ENCODE data around the gene AGMO. TPM values are rescaled to one million over a fixed set of nuclear protein-coding genes. Genes with fewer than 3 reads are reported as not detected.

Gene AGMO
- total RNA-seq, 2 donors from 2014 or later = 1.9 TPM; not detected in 1

DNA sequence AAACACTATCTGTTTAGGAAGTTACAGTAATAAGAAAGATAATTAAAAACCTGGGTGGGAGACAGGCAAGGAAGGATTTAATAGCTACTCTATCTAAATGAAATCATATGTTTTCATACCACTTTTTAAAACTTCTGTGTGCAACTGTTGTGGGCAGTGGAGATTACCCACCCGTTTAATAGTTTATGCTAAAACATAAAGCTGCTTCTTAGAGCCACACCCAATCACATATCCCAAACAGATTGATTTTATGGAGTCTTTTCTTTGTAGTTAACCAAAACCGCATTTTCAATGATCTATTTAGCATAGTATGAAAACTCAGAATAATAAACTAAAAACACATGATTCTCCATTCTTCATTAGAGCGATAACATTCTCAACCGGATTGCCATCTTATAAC is 304.1 kb downstream of the AGMO start:
- Histone ChIP-seq H3K36me3 (ENCODE audit: control insufficient read depth, insufficient read depth, low read length) (no peaks in the 10 kb centered on the region), H3K4me3 (ENCODE audit: low read length) (no peak overlapping the region), H3K27me3 (ENCODE audit: control insufficient read depth, insufficient read depth, low read length, poor library complexity, severe bottlenecking) (no peaks in the 10 kb centered on the region), H3K9me3 (ENCODE audit: control insufficient read depth, low read length) (peaks cover 22% of the 10 kb centered on the region), H3K27ac (ENCODE audit: low read depth, low read length) (no peak overlapping the region), H3K9ac (ENCODE audit: extremely low read depth, low read length, poor library complexity, severe bottlenecking) (no peak overlapping the region), H3K4me1 (ENCODE audit: control insufficient read depth, insufficient read depth, low read length) (no peaks in the 10 kb centered on the region)
- TF ChIP-seq, protein P1, sequence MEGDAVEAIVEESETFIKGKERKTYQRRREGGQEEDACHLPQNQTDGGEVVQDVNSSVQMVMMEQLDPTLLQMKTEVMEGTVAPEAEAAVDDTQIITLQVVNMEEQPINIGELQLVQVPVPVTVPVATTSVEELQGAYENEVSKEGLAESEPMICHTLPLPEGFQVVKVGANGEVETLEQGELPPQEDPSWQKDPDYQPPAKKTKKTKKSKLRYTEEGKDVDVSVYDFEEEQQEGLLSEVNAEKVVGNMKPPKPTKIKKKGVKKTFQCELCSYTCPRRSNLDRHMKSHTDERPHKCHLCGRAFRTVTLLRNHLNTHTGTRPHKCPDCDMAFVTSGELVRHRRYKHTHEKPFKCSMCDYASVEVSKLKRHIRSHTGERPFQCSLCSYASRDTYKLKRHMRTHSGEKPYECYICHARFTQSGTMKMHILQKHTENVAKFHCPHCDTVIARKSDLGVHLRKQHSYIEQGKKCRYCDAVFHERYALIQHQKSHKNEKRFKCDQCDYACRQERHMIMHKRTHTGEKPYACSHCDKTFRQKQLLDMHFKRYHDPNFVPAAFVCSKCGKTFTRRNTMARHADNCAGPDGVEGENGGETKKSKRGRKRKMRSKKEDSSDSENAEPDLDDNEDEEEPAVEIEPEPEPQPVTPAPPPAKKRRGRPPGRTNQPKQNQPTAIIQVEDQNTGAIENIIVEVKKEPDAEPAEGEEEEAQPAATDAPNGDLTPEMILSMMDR (conservative IDR thresholded peaks at IDR 0.05) = no peak
- Mint-ChIP-seq H3K4me3 (no peak overlapping the region), H3K27ac (no peak overlapping the region), H3K4me1 (peaks cover 2% of the 10 kb centered on the region), H3K36me3 (ENCODE audit: low read depth) (no peaks in the 10 kb centered on the region), H3K27me3 (ENCODE audit: insufficient read depth) (no peaks in the 10 kb centered on the region), H3K9me3 (peaks cover 2% of the 10 kb centered on the region)
- 98% methylated on average over 4 of the region's 4 CpGs; no CpG with 5 or more reads in 1 of the 2 experiments for WGBS, 2 experiments (ENCODE audit: insufficient coverage in 1 of 2, insufficient read length in 1 of 2)
- DNase-seq = no peak

DNA sequence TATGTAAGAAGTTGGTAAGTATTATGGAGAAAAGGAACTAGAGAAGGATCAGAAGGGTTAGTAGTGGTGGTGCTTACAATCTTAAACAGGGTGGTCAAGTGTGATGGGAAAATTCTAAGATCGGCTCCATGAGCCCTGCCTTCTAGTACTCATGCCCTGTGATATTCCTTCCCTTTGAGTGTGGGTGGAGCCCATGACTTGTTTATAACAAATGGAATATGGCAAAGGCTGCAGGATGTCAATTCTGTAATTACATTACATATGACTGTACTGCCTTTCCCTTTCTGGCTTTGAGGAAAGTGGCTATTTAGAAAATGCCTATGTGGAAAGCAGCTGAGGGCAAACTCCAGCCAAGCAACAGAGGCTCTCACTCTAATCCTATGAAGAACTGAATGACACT is 309.6 kb downstream of the AGMO start:
- H3K9me3 ChIP-seq (ENCODE audit: control insufficient read depth, low read length) = no peaks in the 10 kb centered on the region
- no peaks in the 10 kb centered on the region for H3K27me3 ChIP-seq (ENCODE audit: control insufficient read depth, insufficient read depth, low read length, poor library complexity, severe bottlenecking)
- H3K36me3 ChIP-seq (ENCODE audit: control insufficient read depth, insufficient read depth, low read length) = no peaks in the 10 kb centered on the region
- no peaks in the 10 kb centered on the region for H3K36me3 Mint-ChIP-seq (ENCODE audit: low read depth)
- H3K4me3 ChIP-seq (ENCODE audit: low read length) = no peak overlapping the region
- peaks cover 2% of the 10 kb centered on the region for H3K9me3 Mint-ChIP-seq
- no peak overlapping the region for H3K9ac ChIP-seq (ENCODE audit: extremely low read depth, low read length, poor library complexity, severe bottlenecking)
- no peak overlapping the region for H3K27ac Mint-ChIP-seq
- TF ChIP-seq, protein P1 (conservative IDR thresholded peaks at IDR 0.05) = no peak
- no peak for DNase-seq
- H3K27me3 Mint-ChIP-seq (ENCODE audit: insufficient read depth) = no peaks in the 10 kb centered on the region
- H3K4me1 Mint-ChIP-seq = no peaks in the 10 kb centered on the region
- no peak overlapping the region for H3K27ac ChIP-seq (ENCODE audit: low read depth, low read length)
- 79% methylated on average over 1 of the region's 1 CpG; no CpG with 5 or more reads in 1 of the 2 experiments for WGBS, 2 experiments (ENCODE audit: insufficient coverage in 1 of 2, insufficient read length in 1 of 2)
- no peak overlapping the region for H3K4me3 Mint-ChIP-seq
- no peaks in the 10 kb centered on the region for H3K4me1 ChIP-seq (ENCODE audit: control insufficient read depth, insufficient read depth, low read length)

DNA sequence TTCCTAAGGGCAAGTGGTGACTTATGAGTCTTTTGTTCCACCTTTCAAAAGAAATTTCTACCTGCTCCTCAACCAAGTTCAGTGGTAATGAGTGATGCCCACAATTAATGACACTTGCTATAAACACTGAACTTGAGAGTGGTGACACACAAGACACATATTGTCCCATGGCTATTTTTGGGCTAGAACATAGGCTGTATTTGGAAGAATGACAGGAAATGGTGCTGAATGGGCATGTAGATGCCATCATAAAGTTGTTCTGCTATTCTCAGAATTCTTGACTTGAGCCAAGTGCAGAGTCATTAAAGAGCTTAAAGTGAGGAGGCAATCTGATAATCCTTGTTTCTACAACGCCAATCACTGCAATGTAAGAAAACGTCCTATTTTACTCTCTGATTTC is 313.3 kb downstream of the AGMO start:
- WGBS, 2 experiments (ENCODE audit: insufficient coverage in 1 of 2, insufficient read length in 1 of 2) = 97% methylated on average over 2 of the region's 2 CpGs; no CpG with 5 or more reads in 1 of the 2 experiments
- Histone ChIP-seq H3K4me3 (ENCODE audit: low read length) (no peak overlapping the region), H3K27me3 (ENCODE audit: control insufficient read depth, insufficient read depth, low read length, poor library complexity, severe bottlenecking) (no peaks in the 10 kb centered on the region), H3K36me3 (ENCODE audit: control insufficient read depth, insufficient read depth, low read length) (no peaks in the 10 kb centered on the region), H3K9ac (ENCODE audit: extremely low read depth, low read length, poor library complexity, severe bottlenecking) (no peak overlapping the region), H3K9me3 (ENCODE audit: control insufficient read depth, low read length) (no peaks in the 10 kb centered on the region), H3K4me1 (ENCODE audit: control insufficient read depth, insufficient read depth, low read length) (no peaks in the 10 kb centered on the region), H3K27ac (ENCODE audit: low read depth, low read length) (no peak overlapping the region)
- no peaks in the 10 kb centered on the region for H3K9me3 Mint-ChIP-seq
- H3K4me1 Mint-ChIP-seq = no peaks in the 10 kb centered on the region
- no peak overlapping the region for H3K27ac Mint-ChIP-seq
- TF ChIP-seq, protein P1 (conservative IDR thresholded peaks at IDR 0.05) = no peak
- H3K36me3 Mint-ChIP-seq (ENCODE audit: low read depth) = no peaks in the 10 kb centered on the region
- H3K4me3 Mint-ChIP-seq = no peak overlapping the region
- no peak for DNase-seq
- H3K27me3 Mint-ChIP-seq (ENCODE audit: insufficient read depth) = no peaks in the 10 kb centered on the region

All from endodermal cell (in vitro differentiated cells).